NCI-H524 (cell line): ENCODE results near the gene HOXA1.

Experiments used
- DNase-seq, 2 experiments: peaks; one replicate each; lab custom pipeline; 2025; lab: John Stamatoyannopoulos, UW

Gene HOXA1

DNA sequence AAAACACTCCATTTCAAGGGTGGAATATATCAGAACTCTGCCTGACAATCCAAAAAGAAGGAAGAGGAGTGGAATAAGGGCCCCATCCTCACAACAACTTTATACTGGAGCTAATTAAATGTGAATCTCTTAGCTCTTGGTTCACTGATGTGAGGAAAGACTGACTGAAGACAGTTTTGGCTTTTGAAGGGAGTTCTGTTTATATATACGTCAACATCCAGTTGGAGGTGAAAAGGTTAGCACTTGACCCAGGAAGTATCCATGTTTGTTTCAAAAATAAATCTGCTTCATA is 3.0 kb downstream of the HOXA1 start:
- no peak for DNase-seq

GRCh38 chr7:27091941-27092818 is 3.6 kb downstream of the HOXA1 start:
- no peak for DNase-seq

DNA sequence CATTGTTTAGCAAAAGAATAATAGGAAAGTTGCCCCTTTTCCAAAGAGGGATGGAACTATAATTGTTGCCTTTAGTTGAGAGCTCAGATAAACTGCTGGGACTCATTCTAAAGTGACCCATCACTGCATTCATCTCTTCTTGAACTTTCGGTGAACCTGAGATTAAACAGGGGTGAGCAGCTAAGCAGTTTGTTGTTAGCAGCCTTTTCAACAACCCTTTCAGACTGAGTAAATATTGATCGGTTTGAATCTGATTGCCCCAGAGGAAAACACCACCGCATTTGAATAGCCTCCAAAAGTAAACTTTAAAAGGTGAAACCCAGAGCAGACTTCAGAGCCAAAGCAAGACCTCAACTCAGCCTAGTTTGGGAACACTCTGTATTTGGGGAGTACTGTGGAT is 4.7 kb downstream of the HOXA1 start:
- no peak for DNase-seq

- no peak for DNase-seq
Observed at GRCh38 chr7:27088002-27088922, 7.5 kb downstream of the HOXA1 start.

GRCh38 chr7:27083646-27084045 is 12.2 kb downstream of the HOXA1 start:
- DNase-seq, result no peak

- no peak for DNase-seq
Observed at GRCh38 chr7:27082171-27082570, 13.6 kb downstream of the HOXA1 start.

DNA sequence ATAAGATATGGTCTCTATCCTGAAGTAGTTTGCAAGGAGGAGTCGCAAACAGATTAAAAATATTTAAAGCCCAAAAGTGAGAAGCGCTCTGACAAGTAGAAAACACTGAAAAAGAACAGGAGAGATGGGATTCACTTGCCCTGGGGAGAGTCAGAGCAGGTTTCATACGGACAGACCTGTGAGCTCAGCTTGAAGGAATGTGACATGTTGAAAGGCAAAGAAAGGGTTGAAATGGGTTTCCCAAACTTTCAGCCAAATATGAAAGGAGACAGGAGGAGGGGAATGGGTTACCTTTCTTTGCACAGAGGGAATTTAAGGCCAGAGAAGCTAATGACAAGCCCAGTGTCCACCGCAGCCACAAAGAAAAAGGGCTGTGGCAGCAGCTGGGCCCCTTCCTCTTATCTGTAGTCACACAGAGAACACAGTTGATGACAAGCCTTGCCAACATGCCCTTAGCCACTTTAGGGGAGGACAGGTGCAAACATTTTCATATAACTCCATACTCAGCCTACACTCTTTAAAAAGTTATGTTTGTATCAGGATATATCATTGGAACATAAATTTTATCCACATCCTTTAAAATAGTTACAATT is 14.9 kb downstream of the HOXA1 start:
- DNase-seq, result no peak

GRCh38 chr7:27079234-27079975 is 16.4 kb downstream of the HOXA1 start:
- no peak for DNase-seq

GRCh38 chr7:27078616-27079233 is 17.1 kb downstream of the HOXA1 start:
- DNase-seq, result no peak

DNA sequence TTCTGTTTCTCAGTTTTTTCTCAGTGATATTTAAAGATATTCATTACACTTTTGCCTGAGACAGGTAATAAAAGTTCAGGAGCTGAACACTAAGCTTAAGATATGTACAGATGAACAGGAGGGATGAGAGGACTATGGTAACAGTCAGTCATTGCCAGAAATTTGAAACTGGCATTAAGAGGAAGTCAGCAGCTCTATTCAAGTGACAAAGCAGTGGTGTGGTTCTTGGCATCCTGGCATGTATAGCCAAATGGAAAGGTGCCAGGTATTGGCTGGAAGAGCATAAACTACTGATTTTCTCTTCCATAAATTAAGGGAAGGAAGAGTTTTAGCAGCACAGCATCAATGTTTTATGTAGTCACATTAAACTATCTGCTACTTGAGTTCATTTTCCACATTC is 22.7 kb downstream of the HOXA1 start:
- no peak for DNase-seq

DNA sequence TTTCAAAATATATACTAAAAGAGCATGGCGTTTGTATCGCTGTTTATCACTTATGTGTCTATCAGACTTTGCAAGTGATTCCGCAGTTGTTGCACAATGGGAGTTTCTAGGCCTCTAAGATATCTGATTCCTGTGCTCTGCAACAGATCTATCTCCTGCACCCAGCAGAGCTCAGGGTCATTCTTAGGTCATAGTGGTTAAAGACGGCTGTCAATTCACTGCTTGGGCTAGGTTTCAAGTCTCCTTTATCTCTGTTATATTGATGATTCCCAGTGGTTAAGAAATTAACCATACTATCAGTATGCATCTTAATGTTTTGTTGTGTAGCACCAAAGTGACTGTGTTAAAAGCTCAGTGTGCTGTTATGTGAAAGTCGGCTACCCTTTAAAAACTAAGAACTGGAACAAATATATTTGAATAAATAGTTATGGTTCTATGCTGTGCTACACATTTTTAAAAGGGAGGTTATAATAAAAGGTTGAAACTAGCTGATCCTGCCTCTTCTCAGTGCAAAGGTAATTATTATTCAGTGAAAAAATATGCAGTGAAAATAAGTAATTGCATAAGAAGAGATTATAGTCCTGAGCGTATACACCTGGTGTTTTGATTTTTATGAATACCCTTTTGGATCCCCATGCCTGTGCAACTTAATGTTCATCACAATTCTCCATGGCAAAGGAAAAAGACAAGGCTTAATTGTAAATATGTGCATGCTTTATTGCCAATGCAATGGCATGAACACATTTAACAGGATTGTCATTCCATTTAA is 24.0 kb downstream of the HOXA1 start:
- DNase-seq, result no peak

DNA sequence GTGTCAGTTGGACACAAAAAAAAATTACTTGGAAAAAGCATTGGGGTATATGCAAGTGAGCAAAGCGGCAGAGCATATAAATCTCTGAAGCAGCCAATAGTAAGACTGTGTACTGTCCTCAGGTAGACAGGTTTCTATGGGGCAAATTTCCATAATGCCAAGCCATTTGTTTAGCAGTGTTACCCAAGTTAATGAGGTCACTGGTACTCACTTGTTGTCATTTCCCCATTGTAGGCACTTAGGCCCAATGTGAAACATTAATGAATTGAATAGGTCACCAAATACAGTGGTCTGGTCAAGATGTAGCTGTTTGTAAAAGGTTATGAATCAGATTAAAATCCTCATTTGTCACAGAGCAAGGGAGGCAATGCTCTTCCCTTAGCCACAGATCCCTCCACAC is 27.5 kb downstream of the HOXA1 start:
- no peak for DNase-seq

GRCh38 chr7:27066148-27066547 is 29.7 kb downstream of the HOXA1 start:
- DNase-seq, result no peak

GRCh38 chr7:27065709-27066108 is 30.1 kb downstream of the HOXA1 start:
- DNase-seq, result no peak

GRCh38 chr7:27064661-27065060 is 31.1 kb downstream of the HOXA1 start:
- DNase-seq, result no peak

GRCh38 chr7:27064159-27064558 is 31.6 kb downstream of the HOXA1 start:
- DNase-seq, result no peak

GRCh38 chr7:27062946-27063345 is 32.9 kb downstream of the HOXA1 start:
- DNase-seq, result no peak

GRCh38 chr7:27053153-27053552 is 42.6 kb downstream of the HOXA1 start:
- DNase-seq, result no peak

GRCh38 chr7:27051451-27051850 is 44.3 kb downstream of the HOXA1 start:
- DNase-seq, result no peak

DNA sequence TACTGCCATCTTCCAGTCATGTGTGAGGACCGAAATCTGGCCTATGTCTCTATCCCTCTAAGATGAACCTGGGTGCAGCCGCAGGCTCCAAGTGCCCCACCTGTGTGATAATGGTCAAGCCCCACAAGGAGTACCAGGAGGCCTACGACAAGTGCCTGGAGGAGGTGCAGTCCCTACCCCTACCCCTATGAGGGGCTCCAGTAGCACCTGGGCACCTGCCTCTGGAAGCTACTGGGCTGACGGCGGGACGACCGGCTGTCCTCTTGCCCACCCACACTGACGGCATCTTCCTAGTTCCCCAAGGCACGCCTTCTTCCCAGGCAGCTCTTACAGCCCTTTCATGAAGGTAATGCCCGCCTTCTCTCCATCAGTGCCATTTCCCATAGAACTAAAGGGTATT is 47.4 kb downstream of the HOXA1 start:
- no peak for DNase-seq
